GM12875 (cell line): ENCODE data around the gene GABRD.

Experiments used
- H3K4me3 ChIP-seq: one replicate; pipeline ENCODE4 v1.5.1; 2011; ENCODE audit warnings: low read depth, low read length, control low read depth
- CTCF ChIP-seq: IDR thresholded peaks from 2 replicates; pipeline ENCODE4 v1.5.1; 2011; ENCODE audit warnings: low read depth, mild to moderate bottlenecking, control low read depth, inconsistent platforms, low read length, moderate library complexity, borderline replicate concordance; ENCODE audit not compliant: insufficient read depth

Gene GABRD

GRCh38 chr1:2039251-2039650 is 20.1 kb downstream of the GABRD start:
- TF ChIP-seq CTCF = no peak
- no peak overlapping the region for H3K4me3 ChIP-seq

GRCh38 chr1:2041305-2041704 is 22.2 kb downstream of the GABRD start:
- TF ChIP-seq CTCF = no peak
- no peak overlapping the region for H3K4me3 ChIP-seq

GRCh38 chr1:2041887-2042286 is 22.7 kb downstream of the GABRD start:
- no peak for TF ChIP-seq CTCF
- H3K4me3 ChIP-seq = no peak overlapping the region

- TF ChIP-seq CTCF = no peak
- no peak overlapping the region for H3K4me3 ChIP-seq
Measured at GRCh38 chr1:2042830-2043773, 24.0 kb downstream of the GABRD start.

GRCh38 chr1:2043886-2044285 is 24.7 kb downstream of the GABRD start:
- no peak for TF ChIP-seq CTCF
- H3K4me3 ChIP-seq = no peak overlapping the region

GRCh38 chr1:2044510-2045319 is 25.6 kb downstream of the GABRD start:
- no peak overlapping the region for H3K4me3 ChIP-seq
- TF ChIP-seq CTCF = peak; percentile 89
